ENCODE results near the gene CHST15. TPM values are rescaled to one million over a fixed set of nuclear protein-coding genes. Genes with fewer than 3 reads are reported as not detected.

Gene CHST15
- total and polyA plus RNA-seq, 2 of the 4 experiments (the other 2 are of a cell fraction) = 0.14 to 0.18 TPM

GRCh38 chr10:124002391-124003069 lies 90.9 kb downstream of the CHST15 start:
- H4K91ac ChIP-seq (ENCODE audit: insufficient read depth, low read depth, low read length) = no peak overlapping the region
- H2AK5ac ChIP-seq (ENCODE audit: low read depth, low read length) = no peak overlapping the region
- no TSS peak for BruUV-seq (replicated peaks)
- H2BK15ac ChIP-seq (ENCODE audit: low read depth, low read length) = no peak overlapping the region
- TF ChIP-seq RFX5 (IDR thresholded peaks at IDR 0.05; ENCODE audit: low read depth, low read length) (no peak), SMC3 (IDR thresholded peaks at IDR 0.05; ENCODE audit: low read depth, low read length) (no peak), FOS (IDR thresholded peaks at IDR 0.05; ENCODE audit: low read depth, low read length) (no peak), RCOR1 (IDR thresholded peaks at IDR 0.05; ENCODE audit: insufficient replicate concordance, low read length) (no peak), RAD21 (IDR thresholded peaks at IDR 0.05; ENCODE audit: low read length) (no peak), MXI1 (IDR thresholded peaks at IDR 0.05; ENCODE audit: borderline replicate concordance, low read depth, low read length) (no peak), CEBPB (IDR thresholded peaks at IDR 0.05; ENCODE audit: low read depth, low read length) (no peak), MAFK (IDR thresholded peaks at IDR 0.05; ENCODE audit: low read depth, low read length) (no peak), BHLHE40 (IDR thresholded peaks at IDR 0.05; ENCODE audit: low read depth, low read length) (no peak), NFE2L2 (IDR thresholded peaks at IDR 0.05; ENCODE audit: low read depth, low read length) (no peak), CHD1 (IDR thresholded peaks at IDR 0.05; ENCODE audit: low read depth, low read length) (no peak), MAZ (IDR thresholded peaks at IDR 0.05; ENCODE audit: borderline replicate concordance, low read depth, low read length) (no peak), POLR2A (IDR thresholded peaks at IDR 0.05; ENCODE audit: low read depth, low read length) (no peak)
- TF ChIP-seq, protein P1, sequence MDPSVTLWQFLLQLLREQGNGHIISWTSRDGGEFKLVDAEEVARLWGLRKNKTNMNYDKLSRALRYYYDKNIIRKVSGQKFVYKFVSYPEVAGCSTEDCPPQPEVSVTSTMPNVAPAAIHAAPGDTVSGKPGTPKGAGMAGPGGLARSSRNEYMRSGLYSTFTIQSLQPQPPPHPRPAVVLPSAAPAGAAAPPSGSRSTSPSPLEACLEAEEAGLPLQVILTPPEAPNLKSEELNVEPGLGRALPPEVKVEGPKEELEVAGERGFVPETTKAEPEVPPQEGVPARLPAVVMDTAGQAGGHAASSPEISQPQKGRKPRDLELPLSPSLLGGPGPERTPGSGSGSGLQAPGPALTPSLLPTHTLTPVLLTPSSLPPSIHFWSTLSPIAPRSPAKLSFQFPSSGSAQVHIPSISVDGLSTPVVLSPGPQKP (IDR thresholded peaks at IDR 0.05; ENCODE audit: borderline replicate concordance, low read depth, low read length) = no peak
- TF ChIP-seq, protein P2, sequence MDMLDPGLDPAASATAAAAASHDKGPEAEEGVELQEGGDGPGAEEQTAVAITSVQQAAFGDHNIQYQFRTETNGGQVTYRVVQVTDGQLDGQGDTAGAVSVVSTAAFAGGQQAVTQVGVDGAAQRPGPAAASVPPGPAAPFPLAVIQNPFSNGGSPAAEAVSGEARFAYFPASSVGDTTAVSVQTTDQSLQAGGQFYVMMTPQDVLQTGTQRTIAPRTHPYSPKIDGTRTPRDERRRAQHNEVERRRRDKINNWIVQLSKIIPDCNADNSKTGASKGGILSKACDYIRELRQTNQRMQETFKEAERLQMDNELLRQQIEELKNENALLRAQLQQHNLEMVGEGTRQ (IDR thresholded peaks at IDR 0.05; ENCODE audit: low read depth, low read length) = no peak
- TF ChIP-seq, protein P3, sequence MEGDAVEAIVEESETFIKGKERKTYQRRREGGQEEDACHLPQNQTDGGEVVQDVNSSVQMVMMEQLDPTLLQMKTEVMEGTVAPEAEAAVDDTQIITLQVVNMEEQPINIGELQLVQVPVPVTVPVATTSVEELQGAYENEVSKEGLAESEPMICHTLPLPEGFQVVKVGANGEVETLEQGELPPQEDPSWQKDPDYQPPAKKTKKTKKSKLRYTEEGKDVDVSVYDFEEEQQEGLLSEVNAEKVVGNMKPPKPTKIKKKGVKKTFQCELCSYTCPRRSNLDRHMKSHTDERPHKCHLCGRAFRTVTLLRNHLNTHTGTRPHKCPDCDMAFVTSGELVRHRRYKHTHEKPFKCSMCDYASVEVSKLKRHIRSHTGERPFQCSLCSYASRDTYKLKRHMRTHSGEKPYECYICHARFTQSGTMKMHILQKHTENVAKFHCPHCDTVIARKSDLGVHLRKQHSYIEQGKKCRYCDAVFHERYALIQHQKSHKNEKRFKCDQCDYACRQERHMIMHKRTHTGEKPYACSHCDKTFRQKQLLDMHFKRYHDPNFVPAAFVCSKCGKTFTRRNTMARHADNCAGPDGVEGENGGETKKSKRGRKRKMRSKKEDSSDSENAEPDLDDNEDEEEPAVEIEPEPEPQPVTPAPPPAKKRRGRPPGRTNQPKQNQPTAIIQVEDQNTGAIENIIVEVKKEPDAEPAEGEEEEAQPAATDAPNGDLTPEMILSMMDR (conservative IDR thresholded peaks at IDR 0.05; ENCODE audit: low read depth, low read length) = no peak
- no peak overlapping the region for H2AFZ ChIP-seq (replicated peaks; ENCODE audit: low read length, poor library complexity)
- no peaks in the 10 kb centered on the region for H3K27me3 ChIP-seq (ENCODE audit: control insufficient read depth, insufficient read depth, low read length)
- WGBS, 2 experiments (ENCODE audit: extremely low coverage in 2 of 2, insufficient read length in 1 of 2) = no CpG with 5 or more reads among the region's 6 CpGs
- no peak overlapping the region for H4K8ac ChIP-seq (ENCODE audit: low read depth in 2 of 2, low read length in 2 of 2)
- H2AK9ac ChIP-seq (replicated peaks; ENCODE audit: low read depth, low read length, poor library complexity) = no peak overlapping the region
- intact Hi-C loops (cut with micrococcal nuclease) = no loop called here
- H2BK120ac ChIP-seq (ENCODE audit: low read depth, low read length) = no peak overlapping the region
- no peaks in the 10 kb centered on the region for H4K20me1 ChIP-seq (ENCODE audit: insufficient read depth, low read length)
- no peak overlapping the region for H3K23ac ChIP-seq (ENCODE audit: low read depth, low read length)
- dilution Hi-C loops (cut with HindIII; ENCODE audit: low sequenced_read_pairs, unreplicated experiment) = no loop called here
- H3K9me3 ChIP-seq (ENCODE audit: control insufficient read depth, insufficient read depth, low read length) = no peaks in the 10 kb centered on the region
- H3K4me3 ChIP-seq (ENCODE audit: insufficient read depth, low read depth, low read length) = no peak overlapping the region
- H3K36me3 ChIP-seq (ENCODE audit: control insufficient read depth, insufficient read depth, low read length) = no peaks in the 10 kb centered on the region
- no peak overlapping the region for H3K56ac ChIP-seq (ENCODE audit: extremely low read depth, insufficient read depth, low read length)
- no peak overlapping the region for H3K14ac ChIP-seq (replicated peaks; ENCODE audit: low read depth, low read length)
- H4K5ac ChIP-seq (ENCODE audit: low read depth, low read length) = no peak overlapping the region
- H3K4ac ChIP-seq (ENCODE audit: low read depth, low read length) = no peak overlapping the region
- DNase-seq (no peak), ATAC-seq (ENCODE audit: low read depth) (no peak)
- in situ Hi-C loops (cut with MboI; ENCODE audit: low sequenced_read_pairs) = no loop called here
- ChIA-PET CTCF (no interaction called here), POLR2A (ENCODE audit: unreplicated experiment) (no interaction called here)
- H3K4me1 ChIP-seq (ENCODE audit: control insufficient read depth, insufficient read depth, low read length) = 0 out of 2 replicates have a peak, but pooled peaks cover 2% of the 10 kb centered on the region
- no peak overlapping the region for H3K18ac ChIP-seq (ENCODE audit: low read depth, low read length)
- H3K4me2 ChIP-seq (ENCODE audit: low read depth, low read length) = no peak overlapping the region
- H2BK5ac ChIP-seq (ENCODE audit: low read depth, low read length, poor library complexity, severe bottlenecking) = no peak overlapping the region
- no peak overlapping the region for H2BK20ac ChIP-seq (ENCODE audit: low read depth, low read length)
- H3K9ac ChIP-seq (ENCODE audit: low read depth, low read length) = no peak overlapping the region
- no peak overlapping the region for H3K27ac ChIP-seq (ENCODE audit: insufficient read depth, low read length)
- no peaks in the 10 kb centered on the region for H3K9me1 ChIP-seq (ENCODE audit: insufficient read depth, low read length)
- H3K79me1 ChIP-seq (ENCODE audit: low read depth in 1 of 2, low read length in 2 of 2) = no peaks in the 10 kb centered on the region

Data from IMR-90 (cell line).